ENCODE data around the gene ADGRG3. TPM values are rescaled to one million over a fixed set of nuclear protein-coding genes. Genes with fewer than 3 reads are reported as not detected.

ADGRG3 gene
- total and polyA plus RNA-seq, 2 of the 13 experiments (the other 11 are each of a cell fraction or from before 2014, with no cell fraction given): 2.7 to 11.8 TPM

DNA sequence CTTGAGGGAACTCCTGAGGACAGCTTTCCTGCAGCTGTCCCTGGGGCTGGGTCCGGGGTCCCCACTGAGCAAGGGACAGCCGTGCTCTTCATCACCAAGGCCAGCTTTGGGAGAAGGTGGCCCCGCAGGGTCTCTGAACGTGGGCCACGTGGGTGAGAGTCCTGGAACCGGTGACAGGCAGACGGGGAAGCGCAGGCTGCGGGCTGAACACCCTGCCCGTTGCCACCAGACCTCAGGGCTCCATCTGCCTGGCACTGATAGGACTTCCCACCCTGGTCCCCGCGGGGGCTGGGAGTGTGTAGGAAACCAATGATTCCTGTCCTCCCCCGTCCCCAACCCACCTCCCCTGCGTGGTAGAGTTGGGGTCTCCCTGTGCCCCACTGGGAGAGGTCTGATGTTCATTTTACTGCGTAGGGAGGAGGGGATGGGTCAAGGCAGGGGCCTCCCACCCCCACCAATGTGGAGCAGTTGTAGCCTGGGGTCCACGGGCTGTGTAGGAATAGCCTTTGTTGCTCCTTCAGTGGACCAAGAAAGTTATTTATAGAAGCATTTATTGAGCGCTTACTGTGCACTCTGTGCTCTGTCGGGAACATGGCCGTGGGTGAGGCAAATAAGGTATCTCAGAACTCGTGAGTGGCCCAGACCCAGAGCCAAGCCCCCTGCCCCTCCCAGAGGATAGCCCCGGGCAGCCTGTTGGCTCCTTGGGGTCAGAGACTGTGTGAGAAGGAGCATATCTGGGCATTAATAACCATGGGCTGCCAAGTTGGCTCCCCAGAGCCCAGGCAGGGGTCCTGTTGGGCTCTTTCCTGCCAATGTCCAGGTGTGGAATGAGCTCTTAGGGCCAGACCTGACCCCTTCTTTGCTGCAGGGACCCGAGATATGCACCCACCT lies 38.3 kb upstream of the ADGRG3 start:
- DNase-seq (ENCODE audit: low spot score) (no peak), ATAC-seq (no peak), FAIRE-seq (no peak)
- peaks cover 30% of the 10 kb centered on the region for H3K4me1 ChIP-seq (ENCODE audit: insufficient read depth, low read length)
- whole genome bisulfite sequencing (ENCODE audit: low lambda C conversion rate): 75% methylated on average over 22 of the region's 22 CpGs
- no peaks in the 10 kb centered on the region for H4K20me1 ChIP-seq (ENCODE audit: insufficient read depth, low read length)
- no peaks in the 10 kb centered on the region for H3K9me3 ChIP-seq (ENCODE audit: low read length)
- H3K9ac ChIP-seq (ENCODE audit: insufficient read depth, low read depth, low read length): no peak overlapping the region
- no peak overlapping the region for H3K4me2 ChIP-seq (ENCODE audit: low read depth, low read length)
- intact Hi-C loops (cut with micrococcal nuclease; ENCODE audit: unreplicated experiment): no loop called here
- TF ChIP-seq MXD1 (CRISPR knock-in tag; IDR thresholded peaks at IDR 0.05) (no peak), PITX1 (CRISPR knock-in tag; IDR thresholded peaks at IDR 0.05) (no peak), CAMTA2 (CRISPR knock-in tag; IDR thresholded peaks at IDR 0.05; ENCODE audit: borderline replicate concordance) (no peak), MTERF4 (CRISPR knock-in tag; IDR thresholded peaks at IDR 0.05) (no peak), XBP1 (CRISPR knock-in tag; IDR thresholded peaks at IDR 0.05) (no peak), ZFAT (CRISPR knock-in tag; conservative IDR thresholded peaks at IDR 0.05) (no peak)
- TF ChIP-seq, protein P1, sequence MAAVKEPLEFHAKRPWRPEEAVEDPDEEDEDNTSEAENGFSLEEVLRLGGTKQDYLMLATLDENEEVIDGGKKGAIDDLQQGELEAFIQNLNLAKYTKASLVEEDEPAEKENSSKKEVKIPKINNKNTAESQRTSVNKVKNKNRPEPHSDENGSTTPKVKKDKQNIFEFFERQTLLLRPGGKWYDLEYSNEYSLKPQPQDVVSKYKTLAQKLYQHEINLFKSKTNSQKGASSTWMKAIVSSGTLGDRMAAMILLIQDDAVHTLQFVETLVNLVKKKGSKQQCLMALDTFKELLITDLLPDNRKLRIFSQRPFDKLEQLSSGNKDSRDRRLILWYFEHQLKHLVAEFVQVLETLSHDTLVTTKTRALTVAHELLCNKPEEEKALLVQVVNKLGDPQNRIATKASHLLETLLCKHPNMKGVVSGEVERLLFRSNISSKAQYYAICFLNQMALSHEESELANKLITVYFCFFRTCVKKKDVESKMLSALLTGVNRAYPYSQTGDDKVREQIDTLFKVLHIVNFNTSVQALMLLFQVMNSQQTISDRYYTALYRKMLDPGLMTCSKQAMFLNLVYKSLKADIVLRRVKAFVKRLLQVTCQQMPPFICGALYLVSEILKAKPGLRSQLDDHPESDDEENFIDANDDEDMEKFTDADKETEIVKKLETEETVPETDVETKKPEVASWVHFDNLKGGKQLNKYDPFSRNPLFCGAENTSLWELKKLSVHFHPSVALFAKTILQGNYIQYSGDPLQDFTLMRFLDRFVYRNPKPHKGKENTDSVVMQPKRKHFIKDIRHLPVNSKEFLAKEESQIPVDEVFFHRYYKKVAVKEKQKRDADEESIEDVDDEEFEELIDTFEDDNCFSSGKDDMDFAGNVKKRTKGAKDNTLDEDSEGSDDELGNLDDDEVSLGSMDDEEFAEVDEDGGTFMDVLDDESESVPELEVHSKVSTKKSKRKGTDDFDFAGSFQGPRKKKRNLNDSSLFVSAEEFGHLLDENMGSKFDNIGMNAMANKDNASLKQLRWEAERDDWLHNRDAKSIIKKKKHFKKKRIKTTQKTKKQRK (IDR thresholded peaks at IDR 0.05; ENCODE audit: low read length): no peak
- H2AFZ ChIP-seq (ENCODE audit: low read length): no peak overlapping the region
- H3K4me3 ChIP-seq (replicated peaks in 1 of 3; ENCODE audit: insufficient read depth in 1 of 3, low read depth in 2 of 3, low read length in 3 of 3): no peak overlapping the region
- H3K27me3 ChIP-seq (ENCODE audit: control insufficient read depth in 1 of 2, insufficient read depth in 2 of 2, low read length in 2 of 2): no peaks in the 10 kb centered on the region
- ChIA-PET CTCF (ENCODE audit: low intra/inter-chr PET ratio, low total read pairs) (interaction anchor here (0.9 kb wide), 1 partner anchor 19 kb away, joined by 3 read pairs; no protein-coding TSS in a partner anchor), POLR2A (interaction anchor here (0.9 kb wide), 1 partner anchor 22 kb away, joined by 3 read pairs; no protein-coding TSS in a partner anchor)
- H3K27ac ChIP-seq (ENCODE audit: extremely low read length, insufficient read depth, low read length): no peak overlapping the region
- in situ Hi-C loops (cut with HindIII; ENCODE audit: extremely low pct_ligation_motif_present, low pct_unique_long_range_greater_than_20kb): no loop called here
- BruUV-seq (replicated peaks): no TSS peak
- H3K36me3 ChIP-seq (replicated peaks in 1 of 2; ENCODE audit: control insufficient read depth in 1 of 2, insufficient read depth in 2 of 2, low read length in 2 of 2): no peaks in the 10 kb centered on the region
- no peaks in the 10 kb centered on the region for H3K79me2 ChIP-seq (ENCODE audit: insufficient read depth, low read length)

Measured in HepG2 (cell line).